Activated T-cell treated with anti-CD3 and anti-CD28 coated beads, Interleukin-2, amount 50 U/mL, for 4 hours (primary cell): ENCODE data around the gene MYO15A. TPM values are rescaled to one million over a fixed set of nuclear protein-coding genes. Genes with fewer than 3 reads are reported as not detected.

Source experiments
- ATAC-seq, 2 donors: fragments of 200-7000 bp; cut with Tn5 transposase; one replicate each; pipeline ENCODE4 v1.10.0; 2021
- DNase-seq: peaks from one replicate; pipeline ENCODE4 v3.0.0-alpha.2; 2020
- H3K27me3 Mint-ChIP-seq: one replicate; pipeline ENCODE4 v1.8.0; 2021; ENCODE audit warnings: low read depth, mixed read lengths
- H3K36me3 Mint-ChIP-seq: one replicate; pipeline ENCODE4 v1.8.0; 2022; ENCODE audit warnings: mixed read lengths; ENCODE audit not compliant: insufficient read depth
- H3K4me1 Mint-ChIP-seq: one replicate; pipeline ENCODE4 v1.8.0; 2021; ENCODE audit warnings: low read depth, mixed read lengths
- H3K4me3 Mint-ChIP-seq: one replicate; pipeline ENCODE4 v1.8.0; 2021; ENCODE audit warnings: mild to moderate bottlenecking, moderate library complexity, mixed read lengths
- H3K9me3 Mint-ChIP-seq: one replicate; pipeline ENCODE4 v1.8.0; 2021; ENCODE audit warnings: mixed read lengths
- total RNA-seq, 3 donors: library from RNA; stranded (reverse); gene quantifications; one replicate each; pipeline ENCODE4 v1.2.1, GENCODE V29; 2021

MYO15A gene
- total RNA-seq, 3 donors from 2014 or later: 0.11 to 0.24 (median 0.23) TPM

DNA sequence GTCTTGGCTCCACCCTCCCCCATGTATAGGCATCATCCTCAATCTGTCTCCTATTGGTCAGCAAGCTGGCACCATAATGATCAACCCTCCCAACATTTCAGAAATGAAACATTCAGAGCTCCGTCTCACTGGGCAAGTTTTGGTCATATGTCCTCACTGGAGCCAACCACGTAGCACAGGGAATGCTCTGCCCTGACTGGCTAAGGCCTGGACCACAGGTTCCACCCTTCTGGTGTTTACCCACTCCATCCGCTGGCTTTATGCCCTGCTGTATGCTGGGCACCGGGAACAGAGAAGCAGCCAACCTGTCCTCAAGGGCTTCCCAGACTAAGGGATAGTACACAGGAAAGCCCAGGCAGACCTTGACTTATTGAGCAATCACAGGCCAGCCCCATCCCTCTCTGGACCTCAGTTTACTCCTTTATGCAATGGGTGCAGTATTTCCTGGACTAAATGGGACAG lies 20.5 kb downstream of the MYO15A start:
- ATAC-seq: no peak
- H3K4me3 Mint-ChIP-seq: no peak overlapping the region
- H3K27me3 Mint-ChIP-seq: no peaks in the 10 kb centered on the region
- DNase-seq: no peak
- no peaks in the 10 kb centered on the region for H3K9me3 Mint-ChIP-seq
- H3K4me1 Mint-ChIP-seq: no peaks in the 10 kb centered on the region
- H3K36me3 Mint-ChIP-seq: no peaks in the 10 kb centered on the region

GRCh38 chr17:18132711-18133110 lies 24.2 kb downstream of the MYO15A start:
- no peak overlapping the region for H3K4me3 Mint-ChIP-seq
- no peak for DNase-seq
- H3K9me3 Mint-ChIP-seq: no peaks in the 10 kb centered on the region
- ATAC-seq: no peak
- no peaks in the 10 kb centered on the region for H3K4me1 Mint-ChIP-seq
- no peaks in the 10 kb centered on the region for H3K36me3 Mint-ChIP-seq
- H3K27me3 Mint-ChIP-seq: no peaks in the 10 kb centered on the region

DNA sequence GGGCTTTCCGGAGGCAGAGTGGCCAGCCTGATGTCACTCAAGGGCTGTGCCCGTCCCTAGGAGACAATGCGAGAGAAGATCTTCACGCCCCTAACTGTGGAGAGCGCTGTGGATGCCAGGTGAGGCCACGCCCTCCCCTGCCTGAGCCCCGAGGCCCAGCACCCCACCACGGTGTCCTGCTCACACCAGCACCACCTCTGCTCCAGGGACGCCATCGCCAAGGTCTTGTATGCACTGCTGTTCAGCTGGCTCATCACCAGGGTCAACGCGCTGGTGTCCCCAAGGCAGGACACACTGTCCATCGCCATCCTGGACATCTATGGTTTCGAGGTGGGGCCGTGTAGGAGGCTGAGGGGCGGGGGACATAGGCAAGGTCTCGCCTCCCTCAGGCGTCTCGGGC lies 27.8 kb downstream of the MYO15A start:
- no peak for DNase-seq
- ATAC-seq: no peak
- Mint-ChIP-seq H3K4me1 (peaks cover 3% of the 10 kb centered on the region), H3K4me3 (no peak overlapping the region), H3K36me3 (no peaks in the 10 kb centered on the region), H3K9me3 (no peaks in the 10 kb centered on the region), H3K27me3 (no peaks in the 10 kb centered on the region)

DNA sequence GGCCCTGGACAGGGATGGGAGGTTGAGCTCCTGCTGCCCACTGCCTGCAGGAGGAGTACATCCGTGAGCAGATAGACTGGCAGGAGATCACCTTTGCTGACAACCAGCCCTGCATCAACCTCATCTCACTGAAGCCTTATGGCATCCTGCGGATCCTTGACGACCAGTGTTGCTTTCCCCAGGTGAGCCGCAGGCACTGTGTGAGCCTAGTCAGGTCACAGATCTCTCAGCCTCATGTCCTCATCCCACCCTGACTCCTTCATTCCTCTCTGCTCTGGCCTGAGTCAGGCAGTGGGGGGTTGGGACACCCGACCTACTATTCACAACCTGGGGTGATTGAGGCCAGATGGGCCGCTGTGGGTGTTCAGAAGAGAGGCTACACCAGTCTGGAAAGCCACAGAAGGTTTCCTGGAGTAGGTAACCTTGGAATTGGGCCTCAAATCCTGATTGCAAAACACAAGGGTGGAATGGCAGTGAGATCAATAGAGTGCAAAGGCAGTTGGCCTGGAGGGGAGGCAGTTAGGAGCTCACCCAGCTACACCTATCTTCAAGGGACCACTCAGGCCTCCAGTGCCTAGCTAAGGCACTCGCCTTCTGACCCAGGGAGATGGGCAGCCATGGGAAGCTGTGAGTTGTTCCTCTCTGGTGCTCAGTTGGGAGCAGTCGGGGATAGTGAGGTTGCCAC lies 29.7 kb downstream of the MYO15A start:
- H3K9me3 Mint-ChIP-seq: no peaks in the 10 kb centered on the region
- no peak overlapping the region for H3K4me3 Mint-ChIP-seq
- no peaks in the 10 kb centered on the region for H3K36me3 Mint-ChIP-seq
- peaks cover 3% of the 10 kb centered on the region for H3K4me1 Mint-ChIP-seq
- DNase-seq: no peak
- ATAC-seq: no peak
- no peaks in the 10 kb centered on the region for H3K27me3 Mint-ChIP-seq

- H3K4me3 Mint-ChIP-seq: no peak overlapping the region
- H3K36me3 Mint-ChIP-seq: no peaks in the 10 kb centered on the region
- ATAC-seq: no peak
- H3K27me3 Mint-ChIP-seq: no peaks in the 10 kb centered on the region
- DNase-seq: no peak
- no peaks in the 10 kb centered on the region for H3K9me3 Mint-ChIP-seq
- peaks cover 3% of the 10 kb centered on the region for H3K4me1 Mint-ChIP-seq
These were observed 30.5 kb downstream of the MYO15A start for GRCh38 chr17:18139092-18139491.

GRCh38 chr17:18139498-18139897 lies 30.9 kb downstream of the MYO15A start:
- Mint-ChIP-seq H3K4me3 (no peak overlapping the region), H3K36me3 (no peaks in the 10 kb centered on the region), H3K4me1 (peaks cover 3% of the 10 kb centered on the region), H3K27me3 (no peaks in the 10 kb centered on the region), H3K9me3 (no peaks in the 10 kb centered on the region)
- no peak for DNase-seq
- ATAC-seq: no peak

- Mint-ChIP-seq H3K27me3 (no peaks in the 10 kb centered on the region), H3K4me1 (peaks cover 3% of the 10 kb centered on the region), H3K9me3 (no peaks in the 10 kb centered on the region), H3K4me3 (no peak overlapping the region), H3K36me3 (no peaks in the 10 kb centered on the region)
- DNase-seq: no peak
- no peak for ATAC-seq
These were observed 31.4 kb downstream of the MYO15A start for GRCh38 chr17:18139949-18140348.

DNA sequence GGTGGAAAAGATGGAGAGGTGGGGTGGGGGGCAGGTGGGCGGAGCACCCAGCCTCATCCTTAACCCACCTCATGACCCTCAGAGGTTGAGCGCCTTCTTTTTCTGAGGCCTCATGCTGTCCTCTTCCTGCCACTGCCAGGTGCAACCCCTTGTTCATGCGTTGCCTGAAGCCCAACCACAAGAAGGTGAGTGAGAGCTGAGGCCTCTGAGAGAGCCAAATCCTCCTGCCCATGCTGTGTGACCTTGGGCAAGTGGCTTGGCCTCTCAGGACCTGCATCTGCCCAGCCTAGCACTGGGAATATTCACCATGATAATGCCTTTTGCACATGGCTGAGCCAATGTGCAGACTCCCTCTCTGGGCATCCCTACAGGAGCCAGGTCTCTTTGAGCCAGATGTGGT lies 32.1 kb downstream of the MYO15A start:
- H3K9me3 Mint-ChIP-seq: no peaks in the 10 kb centered on the region
- no peaks in the 10 kb centered on the region for H3K27me3 Mint-ChIP-seq
- no peak overlapping the region for H3K4me3 Mint-ChIP-seq
- H3K36me3 Mint-ChIP-seq: no peaks in the 10 kb centered on the region
- no peak for ATAC-seq
- no peak for DNase-seq
- H3K4me1 Mint-ChIP-seq: peaks cover 3% of the 10 kb centered on the region

- peaks cover 3% of the 10 kb centered on the region for H3K4me1 Mint-ChIP-seq
- no peak overlapping the region for H3K4me3 Mint-ChIP-seq
- no peaks in the 10 kb centered on the region for H3K9me3 Mint-ChIP-seq
- ATAC-seq (peak; percentile 57 to 69), DNase-seq (no peak)
- no peaks in the 10 kb centered on the region for H3K36me3 Mint-ChIP-seq
- no peaks in the 10 kb centered on the region for H3K27me3 Mint-ChIP-seq
These were observed 32.8 kb downstream of the MYO15A start for GRCh38 chr17:18141210-18141803.

GRCh38 chr17:18142417-18142816 lies 33.9 kb downstream of the MYO15A start:
- H3K4me1 Mint-ChIP-seq: peaks cover 3% of the 10 kb centered on the region
- ATAC-seq (no peak), DNase-seq (no peak)
- H3K27me3 Mint-ChIP-seq: no peaks in the 10 kb centered on the region
- H3K9me3 Mint-ChIP-seq: no peaks in the 10 kb centered on the region
- H3K4me3 Mint-ChIP-seq: no peak overlapping the region
- no peaks in the 10 kb centered on the region for H3K36me3 Mint-ChIP-seq

DNA sequence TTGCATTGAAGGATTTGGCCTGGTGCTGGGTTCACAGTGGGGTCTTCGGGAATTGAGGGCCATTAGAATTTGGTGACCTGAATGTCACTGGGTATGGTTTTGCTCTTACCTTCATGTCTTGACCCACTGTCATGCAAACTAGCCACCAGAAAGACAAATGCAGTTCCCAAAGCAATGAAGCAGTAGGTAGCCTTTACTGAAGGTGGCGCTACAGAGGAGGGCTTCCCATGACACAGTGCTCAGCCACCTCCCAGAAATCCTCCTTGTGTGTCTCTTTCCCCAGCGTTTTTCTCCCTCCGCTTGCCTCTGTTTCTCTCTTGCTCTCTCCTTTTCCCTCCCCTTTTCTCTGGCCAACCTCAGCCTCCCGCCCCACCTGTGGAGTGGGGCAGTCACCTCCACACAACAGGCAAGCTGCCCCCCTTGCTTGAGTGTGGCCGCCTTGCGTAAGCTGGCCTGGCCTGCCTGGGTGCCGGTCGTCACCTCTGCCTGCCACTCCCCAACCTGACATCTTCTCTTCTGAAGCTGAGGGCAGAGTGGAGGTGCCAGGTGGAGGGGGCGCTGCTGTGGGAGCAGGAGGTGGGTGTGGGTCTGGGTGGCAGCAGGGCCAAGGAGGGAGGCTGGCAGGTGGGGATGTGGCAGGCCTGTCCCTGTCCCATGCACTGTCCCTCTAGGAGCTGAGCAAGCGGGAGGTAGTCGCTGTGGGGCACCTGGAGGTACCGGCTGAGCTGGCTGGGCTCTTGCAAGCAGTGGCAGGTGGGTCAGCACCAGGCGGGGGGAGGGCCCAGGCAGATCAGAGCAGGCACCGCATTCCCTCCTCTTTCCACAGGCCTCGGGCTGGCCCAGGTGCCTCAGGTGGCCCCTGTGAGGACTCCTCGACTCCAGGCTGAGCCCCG lies 34.7 kb downstream of the MYO15A start:
- Mint-ChIP-seq H3K36me3 (no peaks in the 10 kb centered on the region), H3K9me3 (no peaks in the 10 kb centered on the region), H3K4me1 (peaks cover 3% of the 10 kb centered on the region), H3K27me3 (no peaks in the 10 kb centered on the region), H3K4me3 (no peak overlapping the region)
- ATAC-seq (no peak), DNase-seq (no peak)

GRCh38 chr17:18144261-18144660 lies 35.7 kb downstream of the MYO15A start:
- H3K4me3 Mint-ChIP-seq: no peak overlapping the region
- ATAC-seq: no peak

GRCh38 chr17:18144855-18145254 lies 36.3 kb downstream of the MYO15A start:
- Mint-ChIP-seq H3K27me3 (no peaks in the 10 kb centered on the region), H3K9me3 (no peaks in the 10 kb centered on the region), H3K36me3 (no peaks in the 10 kb centered on the region), H3K4me3 (no peak overlapping the region), H3K4me1 (peaks cover 3% of the 10 kb centered on the region)
- DNase-seq: no peak
- ATAC-seq: no peak

More at GRCh38 chr17:18144261-18144660, 35.7 kb downstream of the MYO15A start:
- Mint-ChIP-seq H3K27me3 (no peaks in the 10 kb centered on the region), H3K4me1 (peaks cover 3% of the 10 kb centered on the region), H3K36me3 (no peaks in the 10 kb centered on the region), H3K9me3 (no peaks in the 10 kb centered on the region)
- DNase-seq: no peak

DNA sequence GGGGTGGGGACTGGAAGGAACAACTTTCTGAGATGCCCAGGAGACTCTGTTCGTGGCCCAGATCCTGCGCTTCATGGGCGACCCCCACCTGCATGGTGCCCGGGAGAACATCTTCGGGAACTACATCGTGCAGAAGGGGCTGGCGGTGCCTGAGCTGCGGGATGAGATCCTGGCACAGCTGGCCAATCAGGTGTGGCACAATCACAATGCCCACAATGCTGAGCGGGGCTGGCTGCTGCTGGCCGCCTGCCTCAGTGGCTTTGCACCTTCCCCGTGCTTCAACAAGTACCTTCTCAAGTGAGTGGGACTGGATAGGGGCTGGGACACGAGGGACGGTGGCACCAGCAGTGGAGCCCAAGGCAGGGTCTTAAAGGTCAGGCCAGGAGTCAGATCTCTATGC lies 37.3 kb downstream of the MYO15A start:
- DNase-seq: no peak
- no peak overlapping the region for H3K4me3 Mint-ChIP-seq
- no peak for ATAC-seq
- H3K4me1 Mint-ChIP-seq: peaks cover 3% of the 10 kb centered on the region
- H3K27me3 Mint-ChIP-seq: no peaks in the 10 kb centered on the region
- no peaks in the 10 kb centered on the region for H3K9me3 Mint-ChIP-seq
- H3K36me3 Mint-ChIP-seq: no peaks in the 10 kb centered on the region
